ENCODE measurements around the gene AP3D1.
"Not testable (repeated sequence)": the region's sequence is repeated elsewhere in the genome, so short reads cannot be mapped to it uniquely, and the experiment has no call there.

The AP3D1 gene

DNA sequence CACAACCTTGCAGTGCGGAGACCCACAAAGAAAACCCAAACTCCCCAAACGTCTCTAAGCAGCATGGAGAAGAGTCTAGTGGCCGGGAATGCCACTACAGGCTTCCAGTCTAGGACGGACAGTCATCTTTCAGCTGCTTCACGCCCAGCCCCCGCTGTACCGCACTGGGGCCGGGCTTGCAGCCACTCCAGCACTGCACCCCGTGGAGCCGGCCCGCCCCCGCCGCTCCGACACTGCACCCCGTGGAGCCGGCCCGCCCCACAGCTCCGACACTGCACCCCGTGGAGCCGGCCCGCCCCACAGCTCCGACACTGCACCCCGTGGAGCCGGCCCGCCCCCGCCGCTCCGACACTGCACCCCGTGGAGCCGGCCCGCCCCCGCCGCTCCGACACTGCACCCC is 23.1 kb downstream of the AP3D1 start:
- not testable (repeated sequence) for DNase-seq (ENCODE audit: low read depth in 2 of 2)

DNA sequence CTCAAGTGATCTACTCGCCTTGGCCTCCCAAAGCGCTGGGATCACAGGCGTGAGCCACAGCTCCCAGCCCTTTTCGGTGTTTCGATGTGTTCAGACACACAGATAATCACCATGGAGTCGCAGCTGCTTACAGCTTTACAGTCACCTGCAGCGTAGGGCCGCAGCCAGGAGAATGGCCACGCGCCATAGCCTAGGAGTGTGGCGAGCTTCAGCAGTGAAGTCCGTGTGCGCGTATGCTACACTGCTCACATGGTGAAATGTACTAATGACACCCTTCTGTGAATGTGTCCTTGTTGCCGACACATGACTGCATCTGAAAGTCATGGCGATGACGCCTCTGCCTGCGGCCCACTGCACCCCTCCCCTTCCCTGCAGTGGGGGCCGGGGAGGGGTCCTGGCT is 23.6 kb downstream of the AP3D1 start:
- DNase-seq (ENCODE audit: low read depth in 2 of 2) = no peak

DNA sequence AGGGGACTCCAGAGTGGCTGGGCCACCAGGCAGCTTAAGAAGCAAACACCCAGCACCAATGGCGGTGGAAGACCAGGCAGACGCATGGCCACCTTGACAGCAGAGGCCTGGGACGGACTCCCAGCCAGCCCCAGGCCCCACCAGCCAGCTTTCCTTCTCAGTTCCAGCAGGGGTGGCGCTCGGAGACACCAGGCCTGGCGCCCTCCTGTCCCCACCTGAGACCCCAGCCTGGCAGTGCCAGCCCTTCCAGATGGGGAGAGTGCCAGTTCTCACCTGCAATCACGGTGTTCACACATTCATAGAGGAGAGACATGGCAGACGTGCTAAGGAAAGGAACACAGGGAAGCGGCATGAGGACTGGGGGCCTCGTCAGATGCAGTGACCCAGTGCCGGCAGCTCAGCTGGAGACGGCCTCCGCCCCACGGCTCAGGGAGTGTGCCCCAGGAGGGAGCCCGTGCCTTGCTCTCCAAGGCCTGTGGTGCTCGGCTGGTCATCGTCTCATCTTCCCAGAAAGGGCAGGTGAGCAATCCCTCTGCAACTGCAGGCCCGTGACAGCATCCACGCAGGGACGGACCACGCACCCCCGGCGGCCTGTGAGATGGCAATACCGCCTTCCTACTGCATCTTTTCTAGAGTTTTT is 24.4 kb downstream of the AP3D1 start:
- no peak for DNase-seq (ENCODE audit: low read depth in 2 of 2)

DNA sequence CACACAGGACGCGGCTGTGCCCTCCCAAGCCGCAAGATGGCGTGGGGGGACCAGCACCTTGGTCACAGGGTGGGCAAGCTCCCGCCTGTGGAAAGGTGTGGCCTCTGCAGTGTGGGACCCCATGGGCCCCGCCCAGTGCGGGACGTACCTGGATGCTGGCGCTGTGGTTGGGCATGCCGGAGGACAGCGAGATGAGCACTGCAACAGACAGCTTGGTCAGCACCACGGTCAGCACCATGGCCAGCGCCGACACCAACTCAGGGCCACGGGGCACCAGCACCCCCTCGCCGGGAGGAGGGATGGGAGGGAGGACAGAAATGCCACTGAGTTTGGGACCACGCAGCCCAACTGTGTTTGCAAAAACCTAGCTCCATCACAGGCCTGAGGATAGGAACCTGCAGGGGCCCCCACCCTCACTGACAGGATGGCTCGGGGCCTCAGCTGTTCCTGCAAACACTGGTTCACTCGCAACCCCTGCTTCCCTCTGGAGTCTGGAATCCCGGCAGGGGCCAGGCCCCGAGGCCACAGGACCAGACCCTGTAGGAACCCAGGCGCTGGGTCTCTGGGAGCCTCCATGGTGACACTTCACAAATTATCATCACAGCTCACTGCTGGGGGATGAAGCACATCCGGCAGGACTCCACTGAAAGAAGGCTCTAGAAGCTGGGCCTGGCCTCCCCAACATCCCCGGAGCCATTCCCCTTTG is 27.5 kb downstream of the AP3D1 start:
- no peak for DNase-seq (ENCODE audit: low read depth in 2 of 2)

DNA sequence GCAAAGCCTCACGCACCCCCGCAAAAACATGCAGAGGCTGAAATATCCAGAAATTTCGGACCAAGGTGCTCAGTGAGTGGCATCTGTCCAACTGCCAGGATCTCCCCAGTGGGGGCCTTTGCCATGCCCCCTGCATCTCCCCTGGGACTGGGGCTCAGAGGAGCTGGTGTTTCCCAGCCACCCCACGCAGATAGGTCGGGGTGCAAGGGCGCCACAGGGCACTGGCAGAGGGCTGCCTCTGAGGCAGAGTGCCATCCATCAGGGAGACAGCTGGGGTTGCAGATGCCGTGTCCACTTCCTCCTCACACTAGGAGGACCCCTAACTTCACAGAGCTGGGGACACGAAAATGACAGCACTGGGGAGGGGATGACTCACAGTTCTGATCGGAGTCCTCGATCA is 28.4 kb downstream of the AP3D1 start:
- no peak for DNase-seq (ENCODE audit: low read depth in 2 of 2)

DNA sequence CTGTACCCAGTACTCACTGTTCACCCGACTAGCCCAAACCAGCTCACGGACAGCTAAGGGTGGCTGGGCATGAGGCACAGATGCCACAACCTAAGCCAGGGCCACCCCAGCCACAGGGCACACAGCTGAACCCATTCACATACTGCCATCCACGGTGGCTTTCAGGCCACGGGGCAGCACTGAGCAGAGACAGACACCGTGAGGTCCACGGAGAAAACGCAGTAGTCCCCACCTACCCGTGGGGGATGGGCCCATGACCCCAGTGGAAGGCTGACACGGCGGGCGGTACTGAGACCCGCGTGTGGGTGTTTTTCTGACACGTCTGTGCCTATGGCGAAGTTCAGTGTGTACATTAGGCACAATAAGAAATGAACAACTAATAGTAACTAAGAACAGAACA is 29.1 kb downstream of the AP3D1 start:
- no peak for DNase-seq (ENCODE audit: low read depth in 2 of 2)

DNA sequence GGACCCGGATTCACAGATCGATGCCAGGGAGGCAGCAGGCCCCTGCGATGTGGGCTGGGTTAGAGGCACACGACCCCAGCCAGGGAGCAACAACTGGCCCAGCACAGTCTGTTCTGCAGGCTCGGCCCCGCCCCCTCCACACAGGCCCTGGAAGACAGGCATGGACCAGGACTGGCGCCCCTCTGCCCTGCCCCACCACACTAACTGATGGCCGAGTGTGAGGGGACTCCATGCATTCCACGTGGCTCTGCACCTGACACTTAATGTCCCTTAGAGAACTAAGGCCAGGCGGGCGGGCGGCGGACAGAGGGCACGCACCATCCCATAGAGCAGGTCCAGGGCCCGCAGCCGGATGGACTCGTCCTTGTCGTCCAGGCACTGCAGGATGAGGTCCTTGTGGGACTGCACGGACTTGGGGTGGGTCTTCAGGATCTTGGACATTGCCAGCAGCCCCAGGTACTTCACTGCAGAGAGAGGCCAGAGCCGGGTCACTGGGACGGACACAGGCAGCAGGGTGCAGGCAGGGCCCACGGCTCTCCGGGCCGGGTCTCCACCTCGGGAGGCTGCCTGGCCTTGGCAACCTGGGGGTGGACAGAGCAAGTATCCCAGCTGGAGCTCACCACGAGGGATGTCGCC is 29.8 kb downstream of the AP3D1 start:
- DNase-seq (ENCODE audit: low read depth in 2 of 2) = no peak

DNA sequence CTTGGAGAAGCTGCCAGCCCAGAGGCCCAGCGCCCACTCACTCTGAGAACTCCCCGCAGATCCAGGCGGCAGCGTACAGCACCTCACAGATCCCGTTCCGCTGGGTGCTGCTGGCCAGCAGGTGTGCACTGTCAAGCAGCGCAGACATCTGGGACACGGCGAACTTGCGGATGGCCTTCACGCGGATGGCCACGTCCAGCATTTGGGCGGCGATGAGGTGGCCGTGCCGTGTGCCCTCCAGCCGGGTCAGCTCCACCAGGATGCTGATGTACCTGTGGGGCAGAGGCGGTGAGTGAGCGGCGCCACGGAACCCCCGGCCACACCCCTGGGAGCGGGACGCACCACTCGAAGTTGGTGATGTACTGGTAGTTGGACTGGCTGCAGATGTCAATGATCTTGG is 30.5 kb downstream of the AP3D1 start:
- no peak for DNase-seq (ENCODE audit: low read depth in 2 of 2)

DNA sequence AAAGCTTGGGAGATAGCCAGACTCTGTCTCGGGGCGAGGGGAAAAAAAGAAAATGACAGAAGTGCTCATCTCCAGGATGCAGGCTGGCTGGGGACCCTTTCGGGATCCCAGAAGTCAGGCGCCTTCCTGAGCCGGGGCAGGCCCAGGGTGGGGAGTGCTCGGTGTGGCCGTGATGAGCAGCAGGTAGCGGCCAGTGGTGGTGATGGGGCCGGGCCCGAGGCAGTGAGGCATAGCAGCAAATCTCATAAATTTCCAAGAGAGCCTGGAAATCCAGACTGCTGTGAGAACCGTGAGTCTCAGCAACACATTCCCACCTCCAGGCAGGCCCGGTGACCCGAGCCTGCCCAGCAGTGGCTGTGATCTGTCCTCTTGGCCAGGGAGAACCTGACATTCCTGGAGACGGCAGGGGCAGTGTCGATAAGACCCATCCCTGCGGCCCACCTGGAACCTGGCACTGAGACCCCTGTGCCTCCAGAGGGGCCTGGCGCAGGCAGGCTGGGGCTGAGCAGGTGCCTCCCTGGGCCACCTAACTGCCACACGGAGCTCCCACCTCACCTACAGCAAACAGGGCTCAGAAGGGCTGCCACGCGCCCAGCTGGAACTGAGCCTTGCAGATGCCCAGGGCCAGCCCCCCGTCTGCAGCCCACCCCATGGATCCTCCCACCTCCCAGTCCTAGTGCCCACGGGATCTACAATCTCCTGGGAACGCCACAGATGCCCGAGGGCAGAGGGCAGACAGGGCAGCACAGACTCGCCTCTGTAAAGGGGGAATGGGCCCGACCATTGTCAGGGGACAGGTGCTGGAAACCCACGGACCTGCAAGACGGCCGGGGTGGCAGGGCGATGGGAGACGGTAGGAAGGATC is 31.2 kb downstream of the AP3D1 start:
- no peak for DNase-seq (ENCODE audit: low read depth in 2 of 2)

DNA sequence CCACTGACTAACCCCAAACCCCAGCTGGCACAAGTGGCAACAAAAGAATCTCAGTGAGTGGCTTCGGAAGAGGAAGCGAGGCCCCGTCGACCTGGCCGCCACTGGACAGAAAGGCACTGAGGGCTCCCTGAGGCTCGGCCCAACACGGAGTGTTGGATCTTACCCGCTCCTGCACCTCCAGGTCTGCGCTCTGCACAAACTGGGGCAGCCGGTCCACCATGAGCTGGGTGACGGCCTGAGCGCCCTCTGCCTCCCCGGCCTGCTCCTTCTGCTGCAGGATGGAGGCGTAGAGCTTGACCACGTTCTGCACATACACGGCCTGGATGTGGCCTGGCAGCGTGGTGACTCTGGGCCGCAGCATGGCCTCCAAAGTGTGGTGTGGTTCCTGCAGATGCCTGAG is 32.9 kb downstream of the AP3D1 start:
- no peak for DNase-seq (ENCODE audit: low read depth in 2 of 2)

DNA sequence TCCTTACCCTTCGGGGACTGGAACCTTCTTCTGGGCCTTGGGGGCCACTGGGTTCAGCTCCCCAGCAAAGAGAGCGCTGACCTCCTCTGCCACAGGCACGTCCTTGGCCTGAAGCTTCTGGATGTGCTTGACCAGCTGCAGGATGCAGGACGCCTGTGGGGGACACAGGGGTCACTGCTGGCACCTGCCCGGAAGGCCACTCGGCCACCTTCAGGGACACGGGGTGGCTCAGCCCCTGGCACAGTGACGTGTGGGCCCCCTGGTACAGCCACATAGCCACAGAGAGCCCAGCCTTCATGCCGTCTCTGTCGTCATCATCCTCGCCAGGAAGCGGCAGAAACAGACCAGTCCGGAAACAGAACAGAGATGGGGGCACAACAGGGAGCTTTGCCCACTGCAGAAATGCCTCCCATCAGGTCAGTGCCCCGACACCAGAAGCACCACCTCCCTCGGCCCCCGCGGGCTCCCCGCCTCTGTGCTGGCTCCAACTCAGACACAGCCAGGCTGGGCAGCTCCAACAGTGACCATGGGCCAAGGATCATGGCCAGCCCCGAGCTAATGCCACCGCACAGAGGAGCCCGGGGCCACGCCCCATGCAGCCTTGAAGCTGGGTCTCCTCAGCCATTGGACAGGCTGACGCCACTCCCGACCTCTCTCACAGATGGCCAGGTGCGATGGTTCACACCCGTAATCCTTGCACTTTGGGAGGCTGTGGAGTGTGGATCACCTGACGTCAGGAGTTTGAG is 34.0 kb downstream of the AP3D1 start:
- DNase-seq (ENCODE audit: low read depth in 2 of 2) = no peak

DNA sequence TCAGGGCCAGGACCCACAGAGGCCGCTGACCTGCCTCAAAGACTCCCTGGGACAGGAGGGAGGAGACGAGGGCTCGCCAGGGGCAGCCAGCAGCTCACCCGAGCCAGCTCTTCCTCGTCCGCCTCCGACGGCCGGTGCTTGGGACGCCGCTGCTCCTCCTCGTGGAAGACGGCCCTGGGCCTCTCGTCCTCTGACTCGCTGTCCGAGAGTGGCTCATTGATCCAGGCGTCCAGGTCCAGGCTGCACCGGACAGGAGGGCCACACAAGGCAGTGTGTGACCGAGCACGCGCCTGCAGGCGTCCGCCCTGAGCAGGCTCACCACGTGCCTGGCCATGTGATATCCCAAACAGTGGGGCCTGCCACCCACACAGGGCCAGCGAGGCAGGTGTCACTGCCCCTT is 34.9 kb downstream of the AP3D1 start:
- DNase-seq (ENCODE audit: low read depth in 2 of 2) = no peak

DNA sequence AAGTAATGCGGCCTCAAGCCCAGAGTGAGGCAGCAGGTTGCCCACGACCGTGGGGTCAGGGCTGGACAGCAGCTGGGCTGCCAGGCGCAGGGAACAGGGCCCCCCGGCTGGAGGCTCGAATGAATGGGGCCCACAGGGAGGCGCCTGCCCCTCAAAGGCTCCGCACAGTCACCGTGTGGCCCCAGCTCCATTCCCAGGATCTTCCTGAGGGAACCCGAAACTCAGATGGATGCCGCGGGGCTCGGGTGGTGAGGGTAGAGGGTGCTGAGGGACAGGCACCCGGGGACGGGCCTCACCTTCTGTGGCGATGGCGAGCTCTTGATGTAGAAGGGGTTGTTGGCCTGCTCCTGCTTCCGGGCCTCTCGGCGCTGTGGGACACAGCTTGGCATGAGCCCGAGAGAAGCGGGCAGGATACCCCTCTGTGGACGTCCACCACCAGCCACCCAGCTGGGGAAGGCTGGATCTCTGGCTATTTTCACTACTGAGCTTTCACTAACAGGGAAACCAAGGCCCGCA is 35.4 kb downstream of the AP3D1 start:
- DNase-seq (ENCODE audit: low read depth in 2 of 2) = no peak

DNA sequence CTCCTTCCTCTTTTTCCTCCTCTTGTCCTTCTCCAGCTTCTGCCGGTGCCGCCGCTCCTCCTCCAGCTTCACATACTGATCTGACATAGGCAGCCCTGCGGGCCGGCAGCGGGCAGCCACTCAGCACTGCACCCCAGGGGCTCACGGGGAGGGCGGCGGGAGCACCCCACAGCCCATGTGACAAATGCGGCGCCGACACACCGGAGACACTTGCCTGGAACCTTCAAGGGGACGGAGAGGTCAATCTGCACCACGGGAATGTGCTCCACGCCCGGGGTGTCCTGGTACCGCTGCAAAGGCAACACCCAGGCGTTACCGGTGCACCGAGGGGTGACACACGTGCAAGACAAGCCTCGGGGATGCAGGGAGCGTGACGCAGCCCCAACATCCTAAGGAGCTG is 36.0 kb downstream of the AP3D1 start:
- DNase-seq (ENCODE audit: low read depth in 2 of 2) = no peak

DNA sequence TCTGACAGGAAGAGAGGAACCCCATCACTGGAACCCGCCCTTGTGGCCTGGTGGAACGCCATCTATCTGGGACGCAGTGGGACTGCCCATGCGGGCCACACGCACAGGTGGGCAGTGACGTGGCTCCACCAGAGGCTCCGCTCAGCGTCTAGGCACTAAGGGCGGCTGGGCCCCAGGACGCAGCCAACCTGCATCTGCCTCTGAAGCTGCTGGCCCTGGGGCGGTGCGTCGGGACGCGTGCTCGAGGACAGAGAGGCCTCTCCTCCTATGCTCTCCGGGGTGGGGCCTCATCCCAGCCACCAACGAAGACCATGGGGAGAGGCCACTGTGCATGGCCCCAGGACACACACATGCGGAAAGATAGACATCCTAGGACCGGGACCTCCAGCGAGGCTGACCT is 36.5 kb downstream of the AP3D1 start:
- no peak for DNase-seq (ENCODE audit: low read depth in 2 of 2)

DNA sequence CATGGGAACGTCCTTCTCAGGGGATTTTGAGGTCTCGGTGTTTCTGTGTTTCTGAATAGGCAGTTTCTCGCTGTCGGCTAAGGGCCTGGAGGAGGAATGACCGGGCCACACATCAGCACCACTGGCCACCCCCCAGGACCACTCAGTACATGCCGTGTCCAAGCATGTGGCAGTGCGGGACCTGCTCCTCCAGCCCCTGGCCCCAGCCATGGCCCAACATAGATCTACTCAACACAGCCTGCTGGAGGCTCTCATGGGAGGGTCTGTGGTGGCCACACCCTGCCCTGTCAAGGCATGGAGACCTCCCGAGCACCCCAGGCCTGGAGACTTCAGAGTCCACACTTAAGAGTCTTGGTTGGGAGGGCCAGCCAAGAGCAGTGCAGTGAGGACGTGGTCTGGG is 37.1 kb downstream of the AP3D1 start:
- DNase-seq (ENCODE audit: low read depth in 2 of 2) = no peak

DNA sequence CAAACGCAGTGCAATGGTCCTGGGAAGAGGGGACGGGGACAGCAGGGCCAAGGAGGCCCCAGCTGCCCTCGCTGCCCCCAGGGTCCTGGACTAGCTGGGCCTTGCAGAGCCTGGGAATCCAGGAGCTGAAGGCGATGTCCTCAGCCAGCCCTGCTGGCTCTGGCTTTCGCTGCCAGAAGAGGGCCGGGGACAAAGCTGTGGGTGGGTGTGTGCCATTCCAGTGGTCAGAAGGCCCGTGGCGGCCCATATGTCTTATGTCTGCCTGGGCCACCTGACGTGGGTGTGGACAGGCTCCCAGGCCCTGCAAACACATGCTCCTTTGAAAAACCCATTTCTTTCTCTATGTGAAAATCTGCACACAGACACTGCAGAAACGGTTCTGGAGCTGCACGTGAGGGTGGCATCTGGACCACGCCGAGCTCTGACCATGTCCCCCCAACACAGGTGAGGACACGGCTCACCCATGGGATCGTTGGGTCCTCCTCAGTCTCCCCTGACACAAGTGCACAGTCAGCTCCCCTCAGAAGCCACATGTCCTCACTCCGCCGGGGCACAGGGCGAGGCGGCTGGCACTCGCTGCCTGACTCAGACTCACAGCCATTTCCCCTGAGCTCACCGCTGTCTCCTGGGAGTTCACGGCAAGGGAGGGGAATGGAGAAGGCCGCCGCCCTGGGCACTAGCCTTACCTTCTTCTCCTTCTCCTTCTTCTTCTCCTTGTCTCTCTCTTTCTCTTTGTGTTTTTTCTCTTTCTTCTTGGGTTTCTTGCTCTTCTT is 37.7 kb downstream of the AP3D1 start:
- no peak for DNase-seq (ENCODE audit: low read depth in 2 of 2)

DNA sequence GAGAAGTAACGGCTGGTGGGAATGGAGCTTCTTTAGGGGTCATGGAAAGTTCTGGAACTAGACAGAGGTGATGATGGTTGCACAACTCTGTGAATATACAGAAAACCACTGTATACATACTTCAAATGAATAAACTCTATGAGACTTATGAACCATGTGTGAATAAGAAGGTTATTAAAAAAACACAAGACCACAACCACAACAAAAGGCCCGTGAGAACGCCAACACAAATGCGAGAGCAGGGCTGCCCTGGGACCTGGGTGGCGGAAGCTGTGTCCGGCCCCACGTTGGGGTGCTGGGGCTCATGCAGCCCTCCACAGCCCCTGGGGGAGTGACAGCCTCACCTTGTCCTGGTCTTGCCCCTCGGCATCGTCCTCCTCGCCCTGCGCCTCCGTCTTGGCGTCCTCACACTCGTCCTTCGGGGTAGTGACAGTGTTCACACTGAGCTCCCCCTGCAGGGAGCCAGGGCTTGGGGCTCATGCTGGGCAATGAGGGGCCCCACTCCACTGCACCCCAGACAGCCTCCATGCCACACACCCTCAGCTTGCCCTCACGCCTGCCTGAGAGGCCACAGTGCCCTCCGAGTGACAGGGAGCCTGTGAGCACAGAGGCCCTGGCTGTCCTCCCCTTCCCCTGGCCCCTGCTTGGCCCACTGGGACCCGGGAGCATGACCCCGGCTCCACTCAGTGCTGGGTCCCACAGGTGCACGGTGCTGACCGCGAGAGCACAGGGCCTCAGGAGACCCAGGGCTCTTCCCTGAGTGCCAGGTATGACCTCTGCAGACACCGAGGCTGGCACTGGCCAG is 38.6 kb downstream of the AP3D1 start:
- DNase-seq (ENCODE audit: low read depth in 2 of 2) = no peak

DNA sequence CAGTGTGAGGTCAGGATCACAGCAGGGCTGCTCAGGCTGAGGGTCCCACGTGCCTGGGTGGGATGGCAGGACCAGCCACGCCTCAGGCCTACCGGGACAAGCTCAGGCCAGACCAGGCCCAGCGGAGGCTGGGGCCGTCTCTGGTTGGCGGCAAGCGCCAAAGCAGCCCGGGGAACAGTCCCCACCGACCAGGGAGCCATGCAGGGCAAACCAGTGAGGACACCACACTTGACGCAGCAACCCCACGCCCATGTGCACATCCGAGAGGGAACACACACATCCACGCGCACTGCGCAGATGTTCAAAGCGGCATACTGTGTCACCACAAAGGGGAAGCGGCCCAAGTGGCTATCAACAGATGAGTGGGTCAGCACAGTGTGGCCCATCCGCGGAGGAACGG is 39.5 kb downstream of the AP3D1 start:
- no peak for DNase-seq (ENCODE audit: low read depth in 2 of 2)

DNA sequence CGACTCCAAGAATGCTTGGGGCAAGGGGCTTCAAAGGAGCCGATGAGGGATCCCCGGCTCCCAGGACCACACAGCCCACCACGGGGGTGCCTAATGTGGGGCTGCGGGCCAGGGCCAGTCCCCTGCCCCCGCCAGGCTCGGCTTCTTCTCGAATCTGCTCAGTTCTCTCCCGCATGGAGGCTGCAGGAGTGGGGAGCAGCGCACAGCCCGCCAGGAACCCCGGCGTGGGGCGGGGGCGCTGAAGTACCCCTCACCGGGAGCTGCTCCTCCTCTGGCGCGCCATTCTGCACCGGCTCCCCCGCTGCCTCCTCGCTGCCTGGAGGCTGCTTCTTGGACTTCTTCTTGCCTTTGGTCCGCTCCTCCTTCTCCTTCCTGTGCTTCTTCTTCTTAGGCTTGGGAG is 39.9 kb downstream of the AP3D1 start:
- DNase-seq (ENCODE audit: low read depth in 2 of 2) = no peak
